Small intestine (tissue), 7 donors: ENCODE measurements around the gene STXBP5. TPM values are rescaled to one million over a fixed set of nuclear protein-coding genes. Genes with fewer than 3 reads are reported as not detected.
A peak's percentile ranks its signal among the peaks of the same experiment; 100 is the strongest.

Experiments
- DNase-seq, 2 donors: peaks; one replicate each; pipeline versions ENCODE4 v3.0.0 to v3.0.0-alpha.2; 2013
- FAIRE-seq: peaks from 2 replicates; lab custom pipeline; 2012; peaks lifted over from hg19 to GRCh38; lab: Jason Lieb, UNC
- H3K27ac ChIP-seq, 3 donors: one replicate each; pipeline ENCODE4 v1.5.1; 2013; ENCODE audit warnings: low read length in 2 of 3, mild to moderate bottlenecking in 2 of 3, control low read depth in 1 of 3, inconsistent platforms in 1 of 3, low read depth in 1 of 3, moderate library complexity in 1 of 3
- H3K27me3 ChIP-seq, 3 donors: one replicate each; pipeline ENCODE4 v1.6.1; 2013; ENCODE audit warnings: low read length in 3 of 3, inconsistent platforms in 1 of 3; ENCODE audit not compliant: control insufficient read depth in 3 of 3, insufficient read depth in 3 of 3
- H3K36me3 ChIP-seq, 3 donors: one replicate each; pipeline ENCODE4 v1.6.1; 2013; ENCODE audit warnings: low read length in 3 of 3, inconsistent platforms in 1 of 3, low read depth in 1 of 3, mild to moderate bottlenecking in 1 of 3, moderate library complexity in 1 of 3; ENCODE audit not compliant: control insufficient read depth in 3 of 3, insufficient read depth in 2 of 3
- H3K4me1 ChIP-seq, 3 donors: one replicate each; pipeline ENCODE4 v1.6.1; 2013; ENCODE audit warnings: low read length in 2 of 3, inconsistent platforms in 1 of 3, low read depth in 1 of 3, mild to moderate bottlenecking in 1 of 3, moderate library complexity in 1 of 3; ENCODE audit not compliant: control insufficient read depth in 3 of 3, insufficient read depth in 2 of 3
- H3K4me3 ChIP-seq, 3 donors: one replicate each; pipeline ENCODE4 v1.5.1; 2013; ENCODE audit warnings: low read length in 3 of 3, control low read depth in 1 of 3, inconsistent platforms in 1 of 3, low read depth in 1 of 3, mild to moderate bottlenecking in 1 of 3, moderate library complexity in 1 of 3
- H3K9me3 ChIP-seq, 2 donors: one replicate each; pipeline ENCODE4 v1.6.1; 2013; ENCODE audit warnings: low read depth in 1 of 2, low read length in 1 of 2; ENCODE audit not compliant: control insufficient read depth in 2 of 2, insufficient read depth in 1 of 2
- WGBS, 3 donors: extraction: QIAGEN DNeasy Blood & Tissue Kit; methylation state at CpG; one replicate each; pipeline ENCODE4 v1.1.7; 2013; 5-methylcytosine and 5-hydroxymethylcytosine counted together
- polyA plus RNA-seq, 4 donors: library from polyadenylated mRNA; stranded (reverse) in 3 of 4; unstranded in 1 of 4; fragments of 200-250 nt in 3 of 4; fragments of 120-200 nt in 1 of 4; gene quantifications; one replicate each; pipeline versions ENCODE4 v1.2.1 to v1.2.3, GENCODE V29; 2013
- donor health status: healthy with polysubstance abuse.
- donor health status: control.
- donor health status: control.
- donor health status: Bipolar disorder and iron deficiency.
- donor health status: healthy.

Gene STXBP5
- polyA plus RNA-seq, 4 donors: 10.8 to 25.0 (median 16.6) TPM

DNA sequence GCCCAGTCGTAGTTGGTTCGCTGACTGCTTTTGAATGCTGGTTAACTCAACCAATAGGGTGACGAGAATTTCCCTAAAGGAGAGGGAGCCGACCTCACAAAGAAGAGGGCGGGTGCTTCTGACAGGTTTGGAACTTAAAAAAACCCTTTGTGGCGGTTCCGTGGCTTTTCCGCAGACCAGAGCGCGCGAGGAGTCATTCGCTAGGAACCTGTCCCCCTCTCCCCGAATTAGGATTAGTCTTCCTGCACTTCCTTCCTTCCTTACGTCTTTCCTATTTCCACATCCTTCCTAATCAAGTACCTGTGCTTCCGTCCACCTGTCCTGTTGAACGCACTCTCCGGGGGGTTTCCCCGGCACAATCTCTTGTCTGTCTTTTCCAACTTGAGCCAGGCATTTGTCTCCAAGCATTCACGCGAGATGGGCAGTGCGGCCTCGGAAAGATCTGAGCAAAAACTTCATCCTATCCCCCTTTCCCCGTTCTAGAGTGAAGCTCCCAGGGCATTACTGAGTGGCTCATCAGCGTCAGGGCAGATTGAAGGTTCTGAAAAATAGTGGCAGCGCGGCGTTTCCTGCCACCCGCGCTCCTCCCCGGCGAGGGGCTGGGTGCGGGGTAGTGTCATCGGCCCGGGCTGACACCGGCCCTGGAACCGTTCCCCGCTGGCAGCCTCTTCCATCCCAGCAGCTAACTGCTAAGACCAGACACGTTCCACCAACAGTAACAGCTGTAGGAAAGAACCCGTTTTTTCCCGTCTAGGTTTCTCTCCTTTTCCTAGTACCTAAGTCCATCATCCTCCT is 1.5 kb upstream of the STXBP5 start:
- Histone ChIP-seq H3K9me3 (no peaks in the 10 kb centered on the region), H3K36me3 (no peaks in the 10 kb centered on the region), H3K27ac (peak overlapping the region; percentile 81 to 100 (median 91)), H3K4me3 (peak overlapping the region; percentile 70 to 99 (median 96)), H3K4me1 (no peaks in the 10 kb centered on the region), H3K27me3 (no peaks in the 10 kb centered on the region)
- 0% methylated on average over 40 of the region's 40 CpGs for WGBS, 3 donors
- peak; percentile 44 for FAIRE-seq
- peak; percentile 94 to 98 for DNase-seq

GRCh38 chr6:147203311-147204059 is 732 bp upstream of the STXBP5 start:
- FAIRE-seq (no peak), DNase-seq (peak; percentile 86 to 91)
- Histone ChIP-seq H3K27me3 (no peaks in the 10 kb centered on the region), H3K4me1 (no peaks in the 10 kb centered on the region), H3K4me3 (peak overlapping the region; percentile 70 to 99 (median 96)), H3K36me3 (no peaks in the 10 kb centered on the region), H3K9me3 (no peaks in the 10 kb centered on the region), H3K27ac (peak overlapping the region; percentile 81 to 100 (median 91))
- 0% methylated on average over 46 to 74 of the region's 74 CpGs for WGBS, 3 donors

GRCh38 chr6:147204843-147205311 is 660 bp downstream of the STXBP5 start:
- no peaks in the 10 kb centered on the region for H3K4me1 ChIP-seq
- FAIRE-seq: no peak
- whole genome bisulfite sequencing, 3 donors: 1 to 7% (median 3%) methylated on average over 11 of the region's 11 CpGs

GRCh38 chr6:147205690-147206600 is 1.7 kb downstream of the STXBP5 start:
- Histone ChIP-seq H3K36me3 (peaks cover 0 to 2% (median 0%) of the 10 kb centered on the region in 3 donors), H3K4me1 (no peaks in the 10 kb centered on the region), H3K4me3 (peak overlapping the region in 2 of 3 donors; percentile 93 to 99), H3K9me3 (no peaks in the 10 kb centered on the region), H3K27me3 (no peaks in the 10 kb centered on the region), H3K27ac (peak overlapping the region; percentile 25 to 99 (median 41))
- 24 to 41% (median 27%) methylated on average over 5 of the region's 5 CpGs for WGBS, 3 donors
- peak; percentile 57 for FAIRE-seq
- peak; percentile 66 to 90 for DNase-seq

More at GRCh38 chr6:147204843-147205311, 660 bp downstream of the STXBP5 start:
- peak overlapping the region; percentile 91 to 100 (median 99) for H3K27ac ChIP-seq
- peak overlapping the region; percentile 93 to 99 (median 96) for H3K4me3 ChIP-seq
- H3K9me3 ChIP-seq: no peaks in the 10 kb centered on the region
- H3K27me3 ChIP-seq: no peaks in the 10 kb centered on the region
- peak in 1 of 2 donors; percentile 35 for DNase-seq
- H3K36me3 ChIP-seq: no peaks in the 10 kb centered on the region

- FAIRE-seq (no peak), DNase-seq (peak in 1 of 2 donors; percentile 32)
- Histone ChIP-seq H3K9me3 (no peaks in the 10 kb centered on the region), H3K36me3 (peaks cover 0 to 3% (median 3%) of the 10 kb centered on the region in 3 donors), H3K4me1 (no peaks in the 10 kb centered on the region), H3K27me3 (no peaks in the 10 kb centered on the region), H3K27ac (no peak overlapping the region), H3K4me3 (no peak overlapping the region)
- WGBS, 3 donors: 20 to 46% (median 35%) methylated on average over 6 of the region's 6 CpGs
Observed at GRCh38 chr6:147207351-147207750, 3.1 kb downstream of the STXBP5 start.

DNA sequence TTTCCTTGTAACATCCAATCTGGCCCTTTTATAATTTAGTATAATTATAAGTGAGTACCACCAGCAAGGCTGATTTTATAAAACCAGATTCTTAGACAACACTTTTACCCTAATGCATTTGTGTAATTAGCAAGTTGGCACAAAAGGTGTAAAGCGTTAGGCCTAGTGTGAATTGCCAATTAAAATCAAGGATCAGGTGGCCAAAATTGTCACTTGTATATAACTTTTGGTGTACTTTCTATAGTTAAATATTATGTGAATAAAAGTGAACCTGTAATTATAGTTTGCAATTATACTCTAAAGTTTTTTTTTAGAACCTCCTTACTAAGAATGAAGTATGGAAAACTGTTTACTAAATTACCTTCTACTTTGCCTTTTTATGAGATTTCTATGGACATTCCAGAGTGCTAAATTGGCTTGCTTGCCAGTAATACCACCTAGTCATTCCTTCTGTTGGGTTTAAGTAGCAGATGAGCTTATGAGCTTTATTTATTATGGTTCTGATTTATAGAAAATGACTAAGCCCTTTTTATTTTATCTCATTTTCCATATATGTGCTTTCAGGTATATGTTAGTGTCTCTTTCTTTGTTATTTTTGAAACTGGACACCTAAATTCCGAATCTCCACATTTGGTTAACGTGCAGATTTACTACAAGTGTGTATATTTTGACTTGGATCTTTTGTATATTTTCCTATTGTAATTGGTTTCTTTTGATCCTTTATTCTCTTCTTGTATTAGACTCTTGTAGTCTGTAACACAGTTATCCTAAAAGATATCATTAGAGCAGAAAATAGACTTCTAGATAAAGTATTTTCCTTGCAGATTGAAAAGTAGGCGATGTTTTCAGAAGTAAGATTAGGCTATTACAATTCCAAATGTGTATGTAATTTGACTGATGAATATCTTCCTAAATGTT is 3.9 kb downstream of the STXBP5 start:
- 79 to 85% (median 82%) methylated on average over 4 of the region's 4 CpGs for WGBS, 3 donors
- no peak for DNase-seq
- Histone ChIP-seq H3K4me1 (no peaks in the 10 kb centered on the region), H3K27ac (no peak overlapping the region), H3K36me3 (peaks cover 0 to 3% (median 3%) of the 10 kb centered on the region in 3 donors), H3K9me3 (no peaks in the 10 kb centered on the region), H3K4me3 (no peak overlapping the region), H3K27me3 (no peaks in the 10 kb centered on the region)
- no peak for FAIRE-seq

DNA sequence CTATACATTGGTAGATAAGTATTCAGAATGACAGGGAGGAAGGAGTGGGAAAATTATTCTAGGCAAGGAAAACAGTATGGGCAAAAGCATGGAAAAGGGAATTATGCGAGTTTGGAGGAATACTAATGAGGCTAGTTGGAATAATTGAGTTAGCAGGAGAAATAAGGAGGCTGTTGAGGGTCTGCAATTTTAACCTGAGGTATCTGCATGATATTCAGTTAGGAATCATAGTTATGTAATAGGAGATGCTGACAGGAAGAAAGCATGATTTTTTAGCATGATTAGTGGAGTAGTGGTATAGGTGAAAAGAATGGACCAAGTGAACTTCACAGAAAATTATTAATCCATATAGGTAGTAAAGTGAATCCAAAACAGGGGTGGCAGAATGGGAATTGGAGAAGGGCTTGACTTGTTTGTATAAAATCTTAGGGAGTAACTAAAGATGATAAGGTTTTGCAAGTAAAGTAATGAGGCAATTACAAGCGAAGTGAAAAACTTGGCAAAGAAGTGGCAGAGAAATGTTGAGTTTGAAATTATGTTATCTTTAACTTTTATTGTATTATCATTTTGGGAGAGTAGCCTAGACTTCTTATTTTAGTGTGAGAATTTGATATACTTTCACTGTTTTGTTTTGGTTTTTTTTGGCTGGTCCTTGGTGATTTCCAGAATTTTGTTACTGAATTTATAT is 5.7 kb downstream of the STXBP5 start:
- no peak overlapping the region for H3K4me3 ChIP-seq
- DNase-seq (no peak), FAIRE-seq (no peak)
- H3K9me3 ChIP-seq: no peaks in the 10 kb centered on the region
- H3K27ac ChIP-seq: no peak overlapping the region
- WGBS, 3 donors: 83 to 90% (median 87%) methylated on average over 2 of the region's 2 CpGs
- peaks cover 0 to 6% (median 3%) of the 10 kb centered on the region in 3 donors for H3K36me3 ChIP-seq
- no peaks in the 10 kb centered on the region for H3K27me3 ChIP-seq
- no peaks in the 10 kb centered on the region for H3K4me1 ChIP-seq
